Inferior parietal cortex (tissue), 1 donor: ENCODE data around the gene CREBL2.
A peak's percentile ranks its signal among the peaks of the same experiment; 100 is the strongest.
"Not testable (repeated sequence)": the region's sequence is repeated elsewhere in the genome, so short reads cannot be mapped to it uniquely, and the experiment has no call there.

ENCODE experiments used
- DNase-seq: peaks from one replicate; pipeline ENCODE4 v3.0.0-alpha.2; 2016; ENCODE audit errors: extremely low spot score

CREBL2 gene

GRCh38 chr12:12611512-12612306 is at the start of gene CREBL2:
Gene CREBL2, plus strand, starts transcription at chr12:12611876. Its CDS starts 297 bp downstream, at chr12:12612173.
- peak; percentile 98 for DNase-seq

- no peak for DNase-seq
Observed at GRCh38 chr12:12562016-12562483, 49.6 kb upstream of the CREBL2 start.

GRCh38 chr12:12562585-12563261 is 49.0 kb upstream of the CREBL2 start, which contains the start of gene DUSP16:
Gene DUSP16, minus strand, starts transcription at chr12:12562863. Its CDS starts 41,765 bp downstream, at chr12:12521098.
- peak; percentile 94 for DNase-seq

GRCh38 chr12:12563290-12563928 is 48.3 kb upstream of the CREBL2 start:
- DNase-seq = peak; percentile 76

- no peak for DNase-seq
Observed at GRCh38 chr12:12564911-12565310, 46.8 kb upstream of the CREBL2 start.

GRCh38 chr12:12565971-12566370 is 45.7 kb upstream of the CREBL2 start:
- DNase-seq = not testable (repeated sequence)

- DNase-seq = no peak
Observed at GRCh38 chr12:12572659-12573058, 39.0 kb upstream of the CREBL2 start.

- DNase-seq = no peak
Observed at GRCh38 chr12:12577786-12578185, 33.9 kb upstream of the CREBL2 start.

- not testable (repeated sequence) for DNase-seq
Observed at GRCh38 chr12:12580716-12581115, 31.0 kb upstream of the CREBL2 start.

- DNase-seq = no peak
Observed at GRCh38 chr12:12582193-12582881, 29.3 kb upstream of the CREBL2 start.

- no peak for DNase-seq
Observed at GRCh38 chr12:12582895-12583303, 28.8 kb upstream of the CREBL2 start.

GRCh38 chr12:12583510-12584178 is 28.0 kb upstream of the CREBL2 start:
- DNase-seq = no peak

GRCh38 chr12:12585115-12585863 is 26.4 kb upstream of the CREBL2 start:
- no peak for DNase-seq

- no peak for DNase-seq
Observed at GRCh38 chr12:12586879-12587675, 24.6 kb upstream of the CREBL2 start.

- DNase-seq = no peak
Observed at GRCh38 chr12:12587878-12588277, 23.8 kb upstream of the CREBL2 start.

GRCh38 chr12:12588436-12588835 is 23.2 kb upstream of the CREBL2 start:
- DNase-seq = not testable (repeated sequence)

GRCh38 chr12:12590961-12591360 is 20.7 kb upstream of the CREBL2 start:
- no peak for DNase-seq

- DNase-seq = no peak
Observed at GRCh38 chr12:12592930-12593329, 18.7 kb upstream of the CREBL2 start.

- DNase-seq = not testable (repeated sequence)
Observed at GRCh38 chr12:12595929-12596328, 15.7 kb upstream of the CREBL2 start.

- DNase-seq = not testable (repeated sequence)
Observed at GRCh38 chr12:12596598-12596997, 15.1 kb upstream of the CREBL2 start.
